22Rv1 (cell line): ENCODE measurements around the gene AP3S2.

Source experiments
- CTCF ChIP-seq: fragments of 450-650 bp; IDR thresholded peaks from 2 replicates; pipeline ENCODE4 v1.5.1; 2017; ENCODE audit warnings: mild to moderate bottlenecking
- ZFX ChIP-seq: fragments of 450-650 bp; IDR thresholded peaks from 2 replicates; pipeline ENCODE4 v1.6.1; 2017; ENCODE audit warnings: antibody characterized with exemption, borderline replicate concordance

- TF ChIP-seq CTCF (no peak), ZFX (no peak)
These were observed 39.1 kb upstream of the AP3S2 start for GRCh38 chr15:89932880-89933279.
